A673 (cell line): ENCODE data around the gene PSMG3.

ENCODE experiments used
- EZH2 ChIP-seq: fragments of 200-600 bp; sonication (generic); IDR thresholded peaks from 2 replicates; pipeline ENCODE4 v1.6.1; 2017; ENCODE audit warnings: borderline replicate concordance, low read depth, mild to moderate bottlenecking, mixed read lengths, antibody characterized with exemption, low read length; ENCODE audit not compliant: poor library complexity, severe bottlenecking
- TF ChIP-seq, protein P1 (sequence below): fragments of 300-800, 200-600 bp; sonication (generic); conservative IDR thresholded peaks from 2 replicates; pipeline ENCODE4 v1.5.1; 2017; ENCODE audit warnings: low read depth, mild to moderate bottlenecking, antibody characterized with exemption, low read length, moderate library complexity, mixed read lengths

DNA sequence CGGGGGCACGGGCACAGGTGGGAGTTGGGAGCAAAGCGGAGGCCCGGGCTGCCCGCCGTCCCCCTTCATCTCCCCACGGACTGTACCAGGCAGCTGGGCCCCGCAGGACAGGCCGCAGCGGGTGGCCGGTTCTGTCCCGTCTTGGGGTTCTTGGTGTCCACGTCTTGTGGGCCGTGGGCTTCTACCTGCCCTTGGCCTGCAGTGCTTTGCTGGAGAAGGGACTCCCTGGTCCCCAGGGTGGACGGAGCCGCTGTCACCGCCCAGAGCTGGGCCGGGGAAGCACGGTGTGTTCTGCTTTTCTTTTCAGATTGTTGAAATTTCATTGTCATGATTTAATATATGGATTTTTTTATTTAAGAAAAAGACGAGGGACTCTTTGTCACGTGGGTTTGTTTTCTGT is 27.5 kb downstream of the PSMG3 start:
- no peak for TF ChIP-seq EZH2
- TF ChIP-seq, protein P1, sequence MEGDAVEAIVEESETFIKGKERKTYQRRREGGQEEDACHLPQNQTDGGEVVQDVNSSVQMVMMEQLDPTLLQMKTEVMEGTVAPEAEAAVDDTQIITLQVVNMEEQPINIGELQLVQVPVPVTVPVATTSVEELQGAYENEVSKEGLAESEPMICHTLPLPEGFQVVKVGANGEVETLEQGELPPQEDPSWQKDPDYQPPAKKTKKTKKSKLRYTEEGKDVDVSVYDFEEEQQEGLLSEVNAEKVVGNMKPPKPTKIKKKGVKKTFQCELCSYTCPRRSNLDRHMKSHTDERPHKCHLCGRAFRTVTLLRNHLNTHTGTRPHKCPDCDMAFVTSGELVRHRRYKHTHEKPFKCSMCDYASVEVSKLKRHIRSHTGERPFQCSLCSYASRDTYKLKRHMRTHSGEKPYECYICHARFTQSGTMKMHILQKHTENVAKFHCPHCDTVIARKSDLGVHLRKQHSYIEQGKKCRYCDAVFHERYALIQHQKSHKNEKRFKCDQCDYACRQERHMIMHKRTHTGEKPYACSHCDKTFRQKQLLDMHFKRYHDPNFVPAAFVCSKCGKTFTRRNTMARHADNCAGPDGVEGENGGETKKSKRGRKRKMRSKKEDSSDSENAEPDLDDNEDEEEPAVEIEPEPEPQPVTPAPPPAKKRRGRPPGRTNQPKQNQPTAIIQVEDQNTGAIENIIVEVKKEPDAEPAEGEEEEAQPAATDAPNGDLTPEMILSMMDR, result no peak
